GM12892 (cell line): Measurements from ENCODE around the gene FABP3.

ENCODE experiments used
- POLR2A ChIP-seq: IDR thresholded peaks from 2 replicates; pipeline ENCODE4 v1.6.1; 2011; ENCODE audit warnings: low read depth, low read length, control low read depth
- TAF1 ChIP-seq: IDR thresholded peaks from 2 replicates; pipeline ENCODE4 v1.6.1; 2011; ENCODE audit warnings: low read depth, mild to moderate bottlenecking, control low read depth, low read length, borderline replicate concordance

DNA sequence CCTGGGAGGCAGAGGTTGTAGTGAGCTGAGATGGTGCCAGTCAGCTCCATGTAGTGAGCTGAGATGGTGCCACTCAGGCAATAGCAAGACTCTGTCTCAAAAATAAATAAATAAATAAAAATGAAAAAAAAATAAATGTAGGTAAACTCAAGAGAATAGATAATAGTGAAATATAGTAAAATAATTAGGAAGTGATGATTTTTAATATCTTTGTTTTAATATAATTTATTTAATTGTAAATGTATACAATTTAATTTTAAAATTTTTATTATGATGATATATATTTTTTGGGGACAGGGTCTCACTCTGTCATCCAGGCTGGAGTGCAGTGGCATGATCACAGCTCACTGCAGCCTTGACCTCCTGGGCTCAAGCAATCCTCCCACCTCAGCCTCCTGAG is 20.6 kb upstream of the FABP3 start:
- no peak for TF ChIP-seq POLR2A
- TF ChIP-seq TAF1, result no peak
